GM12872 (cell line): ENCODE measurements around the gene TSPAN5.

Source experiments
- CTCF ChIP-seq: IDR thresholded peaks from 3 replicates; pipeline ENCODE4 v1.5.1; 2011; ENCODE audit warnings: low read depth, mild to moderate bottlenecking, low read length, moderate library complexity; ENCODE audit not compliant: insufficient read depth

TSPAN5 gene

GRCh38 chr4:98529970-98530569 is 128.3 kb downstream of the TSPAN5 start:
- no peak for TF ChIP-seq CTCF

- no peak for TF ChIP-seq CTCF
Observed at GRCh38 chr4:98528882-98529281, 129.5 kb downstream of the TSPAN5 start.

- TF ChIP-seq CTCF: no peak
Observed at GRCh38 chr4:98527534-98528269, 130.7 kb downstream of the TSPAN5 start.

GRCh38 chr4:98524230-98524629 is 134.2 kb downstream of the TSPAN5 start:
- TF ChIP-seq CTCF: no peak

- TF ChIP-seq CTCF: no peak
Observed at GRCh38 chr4:98522636-98523395, 135.6 kb downstream of the TSPAN5 start.

GRCh38 chr4:98522062-98522461 is 136.3 kb downstream of the TSPAN5 start:
- no peak for TF ChIP-seq CTCF

- no peak for TF ChIP-seq CTCF
Observed at GRCh38 chr4:98521486-98521885, 136.9 kb downstream of the TSPAN5 start.
